Panc1 (cell line): Measurements from ENCODE around the gene ROCK2.

Source experiments
- POLR2AphosphoS5 ChIP-seq: IDR thresholded peaks from 2 replicates; pipeline ENCODE4 v1.6.1; 2012; ENCODE audit warnings: mild to moderate bottlenecking, low read depth, low read length, moderate library complexity
- REST ChIP-seq, 2 experiments: IDR thresholded peaks; 2 replicates each; pipeline ENCODE4 v1.6.1; 2011 to 2012; ENCODE audit warnings: low read depth in 2 of 2, control low read depth in 1 of 2, low read length in 1 of 2, mild to moderate bottlenecking in 1 of 2, moderate library complexity in 1 of 2; ENCODE audit not compliant: insufficient read depth in 1 of 2
- SIN3A ChIP-seq: IDR thresholded peaks from 2 replicates; pipeline ENCODE4 v1.6.1; 2012; ENCODE audit warnings: low read depth, mild to moderate bottlenecking, low read length, moderate library complexity, borderline replicate concordance; ENCODE audit not compliant: insufficient read depth
- TCF7L2 ChIP-seq: IDR thresholded peaks from 2 replicates; pipeline ENCODE4 v1.6.1; 2011; ENCODE audit warnings: mild to moderate bottlenecking, low read depth, low read length, inconsistent platforms
- TF ChIP-seq, protein P1 (sequence below): fragments of 450-650 bp; IDR thresholded peaks from 2 replicates; pipeline ENCODE4 v1.5.1; 2017; ENCODE audit warnings: mild to moderate bottlenecking

- TF ChIP-seq, protein P1, sequence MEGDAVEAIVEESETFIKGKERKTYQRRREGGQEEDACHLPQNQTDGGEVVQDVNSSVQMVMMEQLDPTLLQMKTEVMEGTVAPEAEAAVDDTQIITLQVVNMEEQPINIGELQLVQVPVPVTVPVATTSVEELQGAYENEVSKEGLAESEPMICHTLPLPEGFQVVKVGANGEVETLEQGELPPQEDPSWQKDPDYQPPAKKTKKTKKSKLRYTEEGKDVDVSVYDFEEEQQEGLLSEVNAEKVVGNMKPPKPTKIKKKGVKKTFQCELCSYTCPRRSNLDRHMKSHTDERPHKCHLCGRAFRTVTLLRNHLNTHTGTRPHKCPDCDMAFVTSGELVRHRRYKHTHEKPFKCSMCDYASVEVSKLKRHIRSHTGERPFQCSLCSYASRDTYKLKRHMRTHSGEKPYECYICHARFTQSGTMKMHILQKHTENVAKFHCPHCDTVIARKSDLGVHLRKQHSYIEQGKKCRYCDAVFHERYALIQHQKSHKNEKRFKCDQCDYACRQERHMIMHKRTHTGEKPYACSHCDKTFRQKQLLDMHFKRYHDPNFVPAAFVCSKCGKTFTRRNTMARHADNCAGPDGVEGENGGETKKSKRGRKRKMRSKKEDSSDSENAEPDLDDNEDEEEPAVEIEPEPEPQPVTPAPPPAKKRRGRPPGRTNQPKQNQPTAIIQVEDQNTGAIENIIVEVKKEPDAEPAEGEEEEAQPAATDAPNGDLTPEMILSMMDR = no peak
- TF ChIP-seq SIN3A = no peak
- no peak for TF ChIP-seq REST (IDR thresholded peaks at IDR 0.05; ENCODE audit: insufficient read depth in 1 of 2, low read depth in 2 of 2, low read length in 1 of 2)
- TF ChIP-seq POLR2AphosphoS5 = no peak
- TF ChIP-seq TCF7L2 = no peak
Observed at GRCh38 chr2:11292464-11293255, 51.8 kb downstream of the ROCK2 start.
